DOHH2 (cell line): ENCODE results near the gene SMIM8.

Experiments used
- H3F3A ChIP-seq: fragments of 200-600 bp; sonication (generic), shearing (Covaris generic); 2 replicates; pipeline ENCODE4 v1.6.0; 2016; ENCODE audit warnings: antibody characterized with exemption, mild to moderate bottlenecking; ENCODE audit not compliant: control insufficient read depth, insufficient read depth
- H3K27ac ChIP-seq: fragments of 200-600 bp; sonication (generic); 2 replicates; pipeline ENCODE4 v1.5.1; 2014; ENCODE audit warnings: low read depth, mild to moderate bottlenecking, low read length, moderate library complexity
- H3K27me3 ChIP-seq: fragments of 200-600 bp; sonication (generic); 2 replicates; pipeline ENCODE4 v1.6.1; 2014; ENCODE audit warnings: mild to moderate bottlenecking, low read length, mixed read lengths; ENCODE audit not compliant: control insufficient read depth
- H3K36me3 ChIP-seq: fragments of 200-600 bp; sonication (generic); 2 replicates; pipeline ENCODE4 v1.6.1; 2014; ENCODE audit warnings: mild to moderate bottlenecking, low read length, moderate library complexity, mixed read lengths; ENCODE audit not compliant: control insufficient read depth
- H3K4me1 ChIP-seq: fragments of 200-600 bp; sonication (generic); 2 replicates; pipeline ENCODE4 v1.6.1; 2014; ENCODE audit warnings: mild to moderate bottlenecking, low read length, mixed read lengths; ENCODE audit not compliant: control insufficient read depth
- H3K4me2 ChIP-seq: fragments of 200-600 bp; sonication (generic); 2 replicates; pipeline ENCODE4 v1.6.0; 2014; ENCODE audit warnings: mild to moderate bottlenecking, low read length, moderate library complexity
- H3K4me3 ChIP-seq: fragments of 200-600 bp; sonication (generic); 2 replicates; pipeline ENCODE4 v1.5.1; 2014; ENCODE audit warnings: mild to moderate bottlenecking, low read length, mixed read lengths
- H3K79me2 ChIP-seq: fragments of 200-600 bp; sonication (generic); 2 replicates; pipeline ENCODE4 v1.6.1; 2014; ENCODE audit warnings: mild to moderate bottlenecking, low read length, mixed read lengths; ENCODE audit not compliant: control insufficient read depth
- H3K9me2 ChIP-seq: fragments of 200-600 bp; sonication (generic); replicated peaks from 2 replicates; pipeline ENCODE4 v1.6.1; 2014; ENCODE audit warnings: mild to moderate bottlenecking, low read length, mixed read lengths; ENCODE audit not compliant: control insufficient read depth
- H3K9me3 ChIP-seq: fragments of 200-600 bp; sonication (generic); 2 replicates; pipeline ENCODE4 v1.6.1; 2014; ENCODE audit warnings: antibody characterized with exemption, low read length, mixed read lengths; ENCODE audit not compliant: control insufficient read depth, insufficient read depth
- H4K20me1 ChIP-seq: fragments of 200-600 bp; sonication (generic); 2 replicates; pipeline ENCODE4 v1.6.0; 2014; ENCODE audit warnings: low read depth, mild to moderate bottlenecking, antibody characterized with exemption, low read length, moderate library complexity; ENCODE audit not compliant: control insufficient read depth, insufficient read depth
- EZH2phosphoT487 ChIP-seq: fragments of 200-600 bp; sonication (generic); IDR thresholded peaks from 2 replicates; pipeline ENCODE4 v1.6.1; 2017; ENCODE audit warnings: borderline replicate concordance, mild to moderate bottlenecking, antibody characterized with exemption, low read length, moderate library complexity, mixed read lengths
- TF ChIP-seq, protein P1 (sequence below): fragments of 200-600 bp; sonication (generic); IDR thresholded peaks from one replicate; pipeline ENCODE4 v1.5.1; 2014; ENCODE audit warnings: antibody characterized with exemption, mild to moderate bottlenecking, low read depth, low read length; ENCODE audit not compliant: poor library complexity, severe bottlenecking

The SMIM8 gene

DNA sequence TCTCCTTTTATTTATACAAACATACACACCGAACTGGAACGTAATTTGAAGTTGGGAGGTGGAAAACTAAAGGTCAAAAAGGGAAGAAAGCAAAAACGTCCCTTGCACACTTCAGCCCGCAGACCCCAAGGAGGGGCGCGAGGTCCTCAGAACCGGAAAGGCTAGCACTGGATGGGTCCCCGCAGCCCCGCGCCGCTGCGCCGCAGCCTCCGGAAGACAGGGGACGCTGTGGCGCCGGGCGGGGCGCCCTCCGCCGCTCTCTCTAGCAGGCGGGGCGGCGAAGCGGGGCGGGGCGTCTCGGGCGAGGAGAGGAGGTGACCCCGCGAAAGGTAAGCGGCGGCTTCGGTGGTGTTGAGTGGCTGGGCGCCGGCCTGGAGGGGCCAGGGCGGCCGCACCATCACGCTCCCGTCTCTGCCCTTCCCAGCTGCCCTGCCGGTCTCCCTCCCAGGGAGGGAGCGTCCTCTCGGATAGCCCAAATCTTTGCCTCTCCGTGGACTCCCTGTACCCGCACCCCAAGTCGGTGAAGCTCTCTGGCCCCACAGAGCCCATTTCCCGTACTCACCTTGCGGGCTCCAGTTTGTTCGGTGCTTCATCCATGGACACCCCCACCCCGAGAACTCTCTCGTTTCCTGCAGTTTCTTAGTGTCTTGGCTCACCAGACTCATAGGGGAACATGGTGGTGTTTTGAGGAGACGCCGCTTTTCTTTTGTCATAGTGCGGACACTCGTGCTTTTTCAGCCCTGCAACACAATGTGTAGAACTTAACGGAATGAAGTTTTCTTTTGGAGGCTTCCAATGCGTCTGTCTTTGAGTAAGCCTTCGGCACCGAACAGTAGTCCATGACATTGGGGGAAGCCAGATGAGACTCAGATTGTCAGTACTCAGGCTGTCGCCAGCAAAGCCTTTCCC, at the start of gene SMIM8:
Gene SMIM8 (plus strand): TSS at position 285 of the 909 bp plus-strand sequence. CDS start 14,444 bp downstream, outside the sequence.
- Histone ChIP-seq H3K79me2 (peaks cover 6% of the 10 kb centered on the region), H3K4me1 (peaks cover 7% of the 10 kb centered on the region), H3K27me3 (no peaks in the 10 kb centered on the region), H3K4me3 (peak within 1 kb of the TSS; percentile 93), H3K4me2 (peak within 1 kb of the TSS; percentile 67), H3K36me3 (peaks cover 2% of the 10 kb centered on the region; the same call in 1 of the 2 replicates), H4K20me1 (no peaks in the 10 kb centered on the region), H3K27ac (0 out of 2 replicates have a peak within 1 kb of the TSS, but pooled peaks have one; percentile 18), H3F3A (no peaks in the 10 kb centered on the region), H3K9me2 (no peaks in the 10 kb centered on the region), H3K9me3 (no peaks in the 10 kb centered on the region)
- no peak for TF ChIP-seq EZH2phosphoT487
- TF ChIP-seq, protein P1, sequence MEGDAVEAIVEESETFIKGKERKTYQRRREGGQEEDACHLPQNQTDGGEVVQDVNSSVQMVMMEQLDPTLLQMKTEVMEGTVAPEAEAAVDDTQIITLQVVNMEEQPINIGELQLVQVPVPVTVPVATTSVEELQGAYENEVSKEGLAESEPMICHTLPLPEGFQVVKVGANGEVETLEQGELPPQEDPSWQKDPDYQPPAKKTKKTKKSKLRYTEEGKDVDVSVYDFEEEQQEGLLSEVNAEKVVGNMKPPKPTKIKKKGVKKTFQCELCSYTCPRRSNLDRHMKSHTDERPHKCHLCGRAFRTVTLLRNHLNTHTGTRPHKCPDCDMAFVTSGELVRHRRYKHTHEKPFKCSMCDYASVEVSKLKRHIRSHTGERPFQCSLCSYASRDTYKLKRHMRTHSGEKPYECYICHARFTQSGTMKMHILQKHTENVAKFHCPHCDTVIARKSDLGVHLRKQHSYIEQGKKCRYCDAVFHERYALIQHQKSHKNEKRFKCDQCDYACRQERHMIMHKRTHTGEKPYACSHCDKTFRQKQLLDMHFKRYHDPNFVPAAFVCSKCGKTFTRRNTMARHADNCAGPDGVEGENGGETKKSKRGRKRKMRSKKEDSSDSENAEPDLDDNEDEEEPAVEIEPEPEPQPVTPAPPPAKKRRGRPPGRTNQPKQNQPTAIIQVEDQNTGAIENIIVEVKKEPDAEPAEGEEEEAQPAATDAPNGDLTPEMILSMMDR, result peak; percentile 87

- no peaks in the 10 kb centered on the region for H3K9me3 ChIP-seq
- no peak for TF ChIP-seq EZH2phosphoT487
- TF ChIP-seq, protein P1, result no peak
- no peaks in the 10 kb centered on the region for H3K79me2 ChIP-seq
- no peaks in the 10 kb centered on the region for H4K20me1 ChIP-seq
- H3F3A ChIP-seq, result no peaks in the 10 kb centered on the region
- peaks cover 5% of the 10 kb centered on the region; the same call in 1 of the 2 replicates for H3K27me3 ChIP-seq
- H3K9me2 ChIP-seq, result no peaks in the 10 kb centered on the region
- H3K27ac ChIP-seq, result no peak overlapping the region
- no peak overlapping the region for H3K4me3 ChIP-seq
- no peak overlapping the region for H3K4me2 ChIP-seq
- H3K4me1 ChIP-seq, result peaks cover 4% of the 10 kb centered on the region; the same call in 1 of the 2 replicates
- no peaks in the 10 kb centered on the region for H3K36me3 ChIP-seq
Measured at GRCh38 chr6:87274660-87275274, 47.6 kb upstream of the SMIM8 start.

GRCh38 chr6:87276624-87277023, 45.8 kb upstream of the SMIM8 start:
- Histone ChIP-seq H3F3A (no peaks in the 10 kb centered on the region), H3K27ac (no peak overlapping the region), H4K20me1 (no peaks in the 10 kb centered on the region), H3K4me2 (no peak overlapping the region), H3K4me1 (peaks cover 4% of the 10 kb centered on the region; the same call in 1 of the 2 replicates), H3K4me3 (no peak overlapping the region), H3K79me2 (no peaks in the 10 kb centered on the region), H3K9me3 (no peaks in the 10 kb centered on the region), H3K36me3 (no peaks in the 10 kb centered on the region), H3K27me3 (peaks cover 8% of the 10 kb centered on the region), H3K9me2 (no peaks in the 10 kb centered on the region)
- TF ChIP-seq EZH2phosphoT487, result no peak
- TF ChIP-seq, protein P1, result no peak
